Activated CD8-positive, alpha-beta memory T cell treated with anti-CD3 and anti-CD28 coated beads for 1 hour (primary cell): ENCODE data around the gene KLHDC3.
"Not testable (repeated sequence)": the region's sequence is repeated elsewhere in the genome, so short reads cannot be mapped to it uniquely, and the experiment has no call there.

Source experiments
- DNase-seq, 2 donors: peaks; one replicate each; pipeline ENCODE4 v3.0.0-alpha.2; 2020; ENCODE audit warnings: low read depth in 1 of 2; ENCODE audit errors: extremely low read depth in 1 of 2

KLHDC3 gene

GRCh38 chr6:43021270-43022047, 7.4 kb downstream of the KLHDC3 start, which contains the start of gene RRP36:
Gene RRP36, plus strand, starts transcription at chr6:43021623. Its CDS starts 32 bp downstream, at chr6:43021655.
- peak; percentile 24 to 57 for DNase-seq

- no peak for DNase-seq
These were observed 10.4 kb downstream of the KLHDC3 start for GRCh38 chr6:43024436-43024835.

- DNase-seq: no peak
These were observed 12.3 kb downstream of the KLHDC3 start for GRCh38 chr6:43026365-43026764.

- DNase-seq: no peak
These were observed 15.1 kb downstream of the KLHDC3 start for GRCh38 chr6:43029120-43029519.

- no peak for DNase-seq
These were observed 18.3 kb downstream of the KLHDC3 start for GRCh38 chr6:43032326-43032725.

GRCh38 chr6:43033496-43034189, 19.6 kb downstream of the KLHDC3 start:
- no peak for DNase-seq

- no peak for DNase-seq
These were observed 20.1 kb downstream of the KLHDC3 start for GRCh38 chr6:43034190-43034525.

GRCh38 chr6:43035495-43036194, 21.6 kb downstream of the KLHDC3 start:
- no peak for DNase-seq

GRCh38 chr6:43036712-43037111, 22.7 kb downstream of the KLHDC3 start:
- DNase-seq: no peak

GRCh38 chr6:43037197-43037596, 23.1 kb downstream of the KLHDC3 start:
- no peak for DNase-seq

GRCh38 chr6:43037706-43038105, 23.7 kb downstream of the KLHDC3 start:
- no peak for DNase-seq

GRCh38 chr6:43038727-43039126, 24.7 kb downstream of the KLHDC3 start:
- no peak for DNase-seq

- no peak for DNase-seq
These were observed 26.7 kb downstream of the KLHDC3 start for GRCh38 chr6:43040542-43041257.

GRCh38 chr6:43041475-43041874, 27.4 kb downstream of the KLHDC3 start:
- DNase-seq: not testable (repeated sequence)

GRCh38 chr6:43043310-43043709, 29.3 kb downstream of the KLHDC3 start:
- no peak for DNase-seq

GRCh38 chr6:43045371-43045930, 31.4 kb downstream of the KLHDC3 start:
- no peak for DNase-seq

- no peak for DNase-seq
These were observed 33.9 kb downstream of the KLHDC3 start for GRCh38 chr6:43047998-43048397.

- no peak for DNase-seq
These were observed 36.9 kb downstream of the KLHDC3 start for GRCh38 chr6:43050981-43051380.

- no peak for DNase-seq
These were observed 38.3 kb downstream of the KLHDC3 start for GRCh38 chr6:43052225-43052841.

GRCh38 chr6:43052842-43053544, 38.9 kb downstream of the KLHDC3 start:
- no peak for DNase-seq
